Hepatocyte (in vitro differentiated cells): ENCODE results near the gene CCDC69. TPM values are rescaled to one million over a fixed set of nuclear protein-coding genes. Genes with fewer than 3 reads are reported as not detected.

Source experiments
- DNase-seq: peaks from one replicate; pipeline ENCODE4 v3.0.0-alpha.2; 2016; ENCODE audit warnings: low spot score
- H2AFZ ChIP-seq: fragments of 200-600 bp; sonication (generic); 2 replicates; pipeline ENCODE4 v1.6.0; 2016; ENCODE audit warnings: antibody characterized with exemption, mild to moderate bottlenecking
- H3K27ac ChIP-seq: fragments of 200-600 bp; sonication (generic); 2 replicates; pipeline ENCODE4 v1.5.1; 2016; ENCODE audit warnings: mild to moderate bottlenecking
- H3K27me3 ChIP-seq: fragments of 200-600 bp; sonication (generic); 2 replicates; pipeline ENCODE4 v1.6.1; 2016
- H3K36me3 ChIP-seq: fragments of 200-600 bp; sonication (generic); replicated peaks from 2 replicates; pipeline ENCODE4 v1.5.1; 2016; ENCODE audit warnings: low read depth; ENCODE audit not compliant: insufficient read depth
- H3K4me1 ChIP-seq: fragments of 200-600 bp; sonication (generic); 2 replicates; pipeline ENCODE4 v1.5.1; 2016; ENCODE audit warnings: mild to moderate bottlenecking, moderate library complexity; ENCODE audit not compliant: insufficient read depth
- H3K4me2 ChIP-seq: fragments of 200-600 bp; sonication (generic); 2 replicates; pipeline ENCODE4 v1.6.0; 2016
- H3K4me3 ChIP-seq: fragments of 200-600 bp; sonication (generic); 2 replicates; pipeline ENCODE4 v1.5.1; 2016; ENCODE audit warnings: mild to moderate bottlenecking
- H3K79me2 ChIP-seq: fragments of 200-600 bp; sonication (generic); 2 replicates; pipeline ENCODE4 v1.6.0; 2017; ENCODE audit warnings: mild to moderate bottlenecking
- H3K9me2 ChIP-seq: fragments of 200-600 bp; sonication (generic); replicated peaks from 2 replicates; pipeline ENCODE4 v1.6.0; 2017; ENCODE audit warnings: mild to moderate bottlenecking; ENCODE audit not compliant: insufficient read depth
- H3K9me3 ChIP-seq: fragments of 200-600 bp; sonication (generic); 2 replicates; pipeline ENCODE4 v1.5.1; 2016; ENCODE audit warnings: low read depth, mild to moderate bottlenecking
- H4K20me1 ChIP-seq: fragments of 200-600 bp; sonication (generic); 2 replicates; pipeline ENCODE4 v1.6.0; 2016; ENCODE audit warnings: mild to moderate bottlenecking; ENCODE audit not compliant: insufficient read depth, poor library complexity, severe bottlenecking
- CTCF ChIP-seq: fragments of 200-600 bp; sonication (generic); IDR thresholded peaks from 2 replicates; pipeline ENCODE4 v1.5.1; 2016; ENCODE audit warnings: antibody characterized with exemption, mild to moderate bottlenecking; ENCODE audit not compliant: poor library complexity
- EZH2 ChIP-seq: fragments of 200-600 bp; sonication (generic); IDR thresholded peaks from 2 replicates; pipeline ENCODE4 v1.6.1; 2016; ENCODE audit warnings: antibody characterized with exemption, mild to moderate bottlenecking, borderline replicate concordance
- EZH2phosphoT487 ChIP-seq: fragments of 200-600 bp; sonication (generic); IDR thresholded peaks from one replicate; pipeline ENCODE4 v1.6.1; 2018; ENCODE audit warnings: antibody characterized with exemption, mild to moderate bottlenecking, low read depth, moderate library complexity; ENCODE audit not compliant: unreplicated experiment, severe bottlenecking
- WGBS: methylation state at CpG from one replicate; pipeline ENCODE4 v1.1.6; 2016; ENCODE audit warnings: low lambda C conversion rate; ENCODE audit errors: missing lambda C conversion rate; 5-methylcytosine and 5-hydroxymethylcytosine counted together
- polyA plus RNA-seq: library from polyadenylated mRNA; unstranded; fragments of >200 nt; fragmentation: Nextera tagmentation; extraction: Ambion mirVana; gene quantifications from 2 replicates; pipeline ENCODE4 v1.2.1, GENCODE V29; 2016
- total RNA-seq: library from RNA; depleted of rRNA; stranded (reverse); fragments of >200 nt; gene quantifications from 2 replicates; pipeline ENCODE4 v1.2.3, GENCODE V29; 2014

The CCDC69 gene
- total and polyA plus RNA-seq, 2 experiments from 2014 or later: 22.4 to 27.3 TPM

- peak; percentile 35 for DNase-seq
- Histone ChIP-seq H3K4me3 (peak overlapping the region; percentile 89), H2AFZ (peak overlapping the region; percentile 92), H3K4me2 (peak overlapping the region; percentile 79), H4K20me1 (no peaks in the 10 kb centered on the region), H3K27me3 (no peaks in the 10 kb centered on the region), H3K9me2 (no peaks in the 10 kb centered on the region), H3K27ac (peak overlapping the region; percentile 84), H3K79me2 (peaks cover 67% of the 10 kb centered on the region), H3K36me3 (no peaks in the 10 kb centered on the region), H3K9me3 (no peaks in the 10 kb centered on the region), H3K4me1 (peaks cover 37% of the 10 kb centered on the region)
- 32% methylated on average over 14 of the region's 20 CpGs for WGBS
- TF ChIP-seq EZH2 (no peak), EZH2phosphoT487 (no peak), CTCF (no peak)
Measured at GRCh38 chr5:151156507-151157420, 67.1 kb downstream of the CCDC69 start.

GRCh38 chr5:151155775-151156506 lies 68.0 kb downstream of the CCDC69 start:
- no peaks in the 10 kb centered on the region for H3K9me3 ChIP-seq
- H4K20me1 ChIP-seq: no peaks in the 10 kb centered on the region
- H3K4me1 ChIP-seq: peaks cover 46% of the 10 kb centered on the region
- peak; percentile 42 for DNase-seq
- no peaks in the 10 kb centered on the region for H3K36me3 ChIP-seq
- peaks cover 69% of the 10 kb centered on the region for H3K79me2 ChIP-seq
- no peaks in the 10 kb centered on the region for H3K9me2 ChIP-seq
- H3K4me2 ChIP-seq: peak overlapping the region; percentile 79
- H2AFZ ChIP-seq: no peak overlapping the region
- peak overlapping the region; percentile 89 for H3K4me3 ChIP-seq
- peak overlapping the region; percentile 84 for H3K27ac ChIP-seq
- no peaks in the 10 kb centered on the region for H3K27me3 ChIP-seq
- no peak for TF ChIP-seq EZH2
- no peak for TF ChIP-seq CTCF
- TF ChIP-seq EZH2phosphoT487: no peak
- WGBS: 64% methylated on average over 9 of the region's 9 CpGs

GRCh38 chr5:151154931-151155774 lies 68.7 kb downstream of the CCDC69 start:
- Histone ChIP-seq H3K27me3 (no peaks in the 10 kb centered on the region), H3K36me3 (no peaks in the 10 kb centered on the region), H3K4me3 (no peak overlapping the region), H3K4me2 (peak overlapping the region; percentile 79), H4K20me1 (no peaks in the 10 kb centered on the region), H3K9me2 (no peaks in the 10 kb centered on the region), H3K27ac (peak overlapping the region; percentile 84), H3K9me3 (no peaks in the 10 kb centered on the region), H3K4me1 (peaks cover 53% of the 10 kb centered on the region), H2AFZ (no peak overlapping the region), H3K79me2 (peaks cover 69% of the 10 kb centered on the region)
- DNase-seq: no peak
- WGBS: 68% methylated on average over 9 of the region's 9 CpGs
- no peak for TF ChIP-seq CTCF
- TF ChIP-seq EZH2: no peak
- no peak for TF ChIP-seq EZH2phosphoT487
